Esophagus muscularis mucosa (tissue), 3 donors: Measurements from ENCODE around the gene SERTM2.

Experiments used
- POLR2AphosphoS5 ChIP-seq, 2 donors: sonication (generic); formaldehyde crosslinking; IDR thresholded peaks; one replicate each; pipeline ENCODE4 v1.6.1; 2017; ENCODE audit warnings: antibody characterized with exemption in 2 of 2
- TF ChIP-seq, protein P1 (sequence below), 3 experiments: fragments of 200-600 bp in 2 of 3; fragments of 450-650 bp in 1 of 3; sonication (generic) in 2 of 3; IDR thresholded peaks; one replicate each; pipeline ENCODE4 v1.5.1; 2017 to 2019; ENCODE audit warnings: antibody characterized with exemption in 3 of 3, mild to moderate bottlenecking in 2 of 3, moderate library complexity in 1 of 3

DNA sequence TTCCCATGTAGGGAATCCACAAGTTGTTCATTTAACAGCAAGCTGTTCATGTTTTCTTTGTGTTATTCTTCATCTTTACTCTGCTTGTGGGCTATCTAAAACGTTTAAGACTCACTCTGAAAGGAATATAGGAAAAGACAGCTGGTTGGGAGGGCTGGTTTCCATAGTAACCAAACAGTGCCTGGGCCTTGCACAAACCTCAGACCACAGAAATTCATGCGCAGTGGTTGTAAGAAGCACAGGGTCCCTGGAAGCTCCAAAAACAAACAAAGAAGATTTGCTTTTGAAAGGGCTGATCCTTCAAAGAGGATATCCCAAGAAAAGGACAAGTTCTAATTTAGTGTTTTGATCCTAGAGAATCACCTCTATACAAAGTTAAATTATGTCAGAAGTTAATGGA is 7.8 kb downstream of the SERTM2 start:
- no peak for TF ChIP-seq POLR2AphosphoS5 (IDR thresholded peaks at IDR 0.05)
- TF ChIP-seq, protein P1, sequence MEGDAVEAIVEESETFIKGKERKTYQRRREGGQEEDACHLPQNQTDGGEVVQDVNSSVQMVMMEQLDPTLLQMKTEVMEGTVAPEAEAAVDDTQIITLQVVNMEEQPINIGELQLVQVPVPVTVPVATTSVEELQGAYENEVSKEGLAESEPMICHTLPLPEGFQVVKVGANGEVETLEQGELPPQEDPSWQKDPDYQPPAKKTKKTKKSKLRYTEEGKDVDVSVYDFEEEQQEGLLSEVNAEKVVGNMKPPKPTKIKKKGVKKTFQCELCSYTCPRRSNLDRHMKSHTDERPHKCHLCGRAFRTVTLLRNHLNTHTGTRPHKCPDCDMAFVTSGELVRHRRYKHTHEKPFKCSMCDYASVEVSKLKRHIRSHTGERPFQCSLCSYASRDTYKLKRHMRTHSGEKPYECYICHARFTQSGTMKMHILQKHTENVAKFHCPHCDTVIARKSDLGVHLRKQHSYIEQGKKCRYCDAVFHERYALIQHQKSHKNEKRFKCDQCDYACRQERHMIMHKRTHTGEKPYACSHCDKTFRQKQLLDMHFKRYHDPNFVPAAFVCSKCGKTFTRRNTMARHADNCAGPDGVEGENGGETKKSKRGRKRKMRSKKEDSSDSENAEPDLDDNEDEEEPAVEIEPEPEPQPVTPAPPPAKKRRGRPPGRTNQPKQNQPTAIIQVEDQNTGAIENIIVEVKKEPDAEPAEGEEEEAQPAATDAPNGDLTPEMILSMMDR (IDR thresholded peaks at IDR 0.05), result no peak
